HCT116 (cell line): Measurements from ENCODE around the gene CHST11.

Source experiments
- CTCF ChIP-seq, 3 experiments: fragments of 200-600 bp in 1 of 3; sonication (generic) in 1 of 3; IDR thresholded peaks in 2 of 3; conservative IDR thresholded peaks in 1 of 3; 2 replicates each; pipeline ENCODE4 v1.5.1; 2012 to 2017; ENCODE audit warnings: low read depth in 2 of 3, low read length in 2 of 3, antibody characterized with exemption in 1 of 3, borderline replicate concordance in 1 of 3, control low read depth in 1 of 3, mild to moderate bottlenecking in 1 of 3, mixed read lengths in 1 of 3, mixed run types in 1 of 3, moderate library complexity in 1 of 3; ENCODE audit not compliant: insufficient read depth in 1 of 3
- POLR2A ChIP-seq: IDR thresholded peaks from 2 replicates; pipeline ENCODE4 v1.7.0; 2011; ENCODE audit warnings: borderline replicate concordance; ENCODE audit not compliant: insufficient read depth, insufficient read length; ENCODE audit errors: extremely low read depth
- REST ChIP-seq: IDR thresholded peaks from 2 replicates; pipeline ENCODE4 v1.6.1; 2012; ENCODE audit warnings: low read depth
- SIN3A ChIP-seq: IDR thresholded peaks from 2 replicates; pipeline ENCODE4 v1.6.1; 2012; ENCODE audit warnings: low read depth
- ZBTB33 ChIP-seq: IDR thresholded peaks from 2 replicates; pipeline ENCODE4 v1.6.1; 2011; ENCODE audit warnings: mild to moderate bottlenecking, low read length, moderate library complexity; ENCODE audit not compliant: insufficient replicate concordance; ENCODE audit errors: extremely low read depth

GRCh38 chr12:104450700-104451099 is 6.0 kb upstream of the CHST11 start:
- TF ChIP-seq REST (no peak), CTCF (IDR thresholded peaks at IDR 0.05 in 2 of 3, conservative IDR thresholded peaks at IDR 0.05 in 1 of 3; ENCODE audit: borderline replicate concordance in 1 of 3, insufficient read depth in 1 of 3, low read depth in 2 of 3, low read length in 2 of 3) (no peak), POLR2A (no peak), SIN3A (no peak), ZBTB33 (no peak)
